HG02571 (cell line): Measurements from ENCODE around the gene ING4.

ENCODE experiments used
- ATAC-seq: cut with Tn5 transposase; IDR thresholded peaks from one replicate; pipeline ENCODE4 v1.9.1; 2021; ENCODE audit warnings: mild to moderate bottlenecking, moderate library complexity; ENCODE audit not compliant: unreplicated experiment

ING4 gene

DNA sequence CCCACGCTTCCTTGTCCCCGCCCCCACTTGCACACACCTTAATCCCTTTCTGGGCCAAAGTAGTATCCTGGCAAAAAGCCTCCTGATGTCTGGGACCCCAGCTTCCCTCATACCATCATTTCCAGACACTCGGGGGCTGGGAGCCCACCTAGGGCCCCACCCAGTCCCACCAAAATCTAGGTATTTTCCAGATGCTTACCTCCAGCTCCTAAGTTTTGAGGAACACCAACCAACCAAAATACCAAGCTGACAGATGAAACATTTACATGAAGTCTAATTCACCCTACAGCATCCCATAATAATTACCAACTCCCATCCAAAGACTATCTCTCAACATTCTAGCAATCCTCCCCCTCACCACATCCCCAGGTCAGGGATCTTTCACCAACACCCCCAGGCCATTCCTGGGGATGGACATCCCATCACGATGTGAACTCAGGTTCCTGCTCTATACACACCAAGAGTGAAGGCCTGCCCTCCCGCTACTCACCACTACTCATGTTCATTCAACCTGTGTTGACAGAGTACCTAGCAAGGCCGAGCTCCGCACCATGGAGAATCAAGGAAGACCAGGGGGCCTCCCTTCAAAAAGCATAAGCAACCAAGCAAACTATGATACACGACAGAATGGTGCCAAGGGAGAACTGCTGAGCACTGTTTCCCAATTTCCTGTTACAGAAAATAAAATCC, 54.2 kb downstream of the ING4 start:
- no peak for ATAC-seq

DNA sequence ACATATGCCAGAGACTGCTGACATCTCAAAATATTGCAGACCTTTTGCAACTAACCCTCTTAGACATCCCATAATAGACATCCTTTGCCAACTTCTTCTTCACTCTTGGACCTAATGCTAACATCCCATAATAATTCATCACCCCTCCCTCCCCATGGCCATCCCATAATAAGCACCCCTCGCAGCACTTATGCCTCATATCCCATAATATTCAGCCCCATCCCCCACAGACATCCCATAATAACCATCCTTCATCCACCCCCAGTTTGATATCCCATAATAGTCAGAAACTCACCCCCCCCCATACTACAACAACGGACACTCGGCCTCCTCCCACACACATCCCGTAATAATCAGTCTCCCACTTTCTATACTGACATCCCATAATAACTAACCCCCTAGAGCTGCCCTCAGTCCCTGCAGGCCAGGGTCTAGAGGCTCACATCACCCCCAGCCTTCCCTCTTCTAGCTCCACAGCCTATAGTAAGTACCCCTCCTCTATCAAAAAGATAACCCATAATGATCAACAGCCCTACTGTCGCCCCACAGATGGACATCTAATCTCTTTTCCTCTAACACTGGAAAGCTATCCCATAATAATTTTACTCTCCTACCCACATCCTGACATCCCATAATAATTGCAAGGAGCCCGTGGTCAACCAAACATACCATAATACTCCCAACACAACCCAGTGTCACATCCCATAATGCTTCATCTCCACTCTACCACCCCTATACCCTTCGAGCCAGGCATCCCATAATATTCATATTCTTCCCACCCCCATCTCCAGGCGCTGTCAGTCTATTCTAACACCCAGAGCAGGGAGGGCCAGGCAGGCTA, 54.9 kb downstream of the ING4 start:
- ATAC-seq: no peak

DNA sequence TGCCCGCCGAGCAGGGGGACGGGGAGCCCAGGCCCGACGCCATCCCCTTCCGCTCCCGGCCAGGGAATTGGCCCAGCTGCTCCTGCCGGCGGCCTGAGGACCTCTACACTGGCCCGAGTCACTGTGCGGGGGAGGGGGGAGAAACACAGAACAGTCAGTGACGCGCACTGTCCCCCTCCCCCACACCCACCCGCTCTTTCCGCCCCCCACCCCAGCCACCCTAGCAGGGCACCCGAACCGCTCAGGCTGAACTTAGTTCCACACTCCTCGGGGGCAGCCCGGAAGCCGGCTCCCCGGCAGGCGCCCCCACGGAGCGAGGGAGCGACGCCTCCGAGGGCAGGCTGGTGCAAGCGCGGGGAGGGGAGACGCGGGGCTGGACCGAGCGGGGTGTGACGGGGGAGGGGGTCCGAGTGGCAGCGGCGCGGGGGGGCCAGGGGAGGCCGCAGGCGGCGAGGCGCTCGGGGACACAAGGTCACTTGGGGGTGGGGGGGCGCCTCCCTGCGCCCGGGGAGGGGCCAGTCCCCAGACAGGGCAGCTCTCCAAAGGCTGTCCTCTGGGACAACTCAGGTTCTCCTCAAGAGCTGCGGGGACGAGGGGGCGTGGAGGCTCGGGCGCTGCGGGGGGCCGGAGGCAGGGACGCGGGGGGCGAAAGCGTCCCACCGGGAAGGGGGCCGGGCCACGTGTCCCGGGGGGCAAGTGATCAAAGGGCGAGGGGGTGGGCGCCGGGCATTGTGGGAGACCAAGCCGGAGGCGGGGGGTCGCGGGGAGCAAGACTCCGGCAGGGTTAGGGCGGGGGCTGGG, 56.4 kb downstream of the ING4 start:
- ATAC-seq: no peak

- no peak for ATAC-seq
These were observed 57.2 kb downstream of the ING4 start for GRCh38 chr12:6605421-6606330.

- ATAC-seq: no peak
These were observed 58.5 kb downstream of the ING4 start for GRCh38 chr12:6604259-6605029.

DNA sequence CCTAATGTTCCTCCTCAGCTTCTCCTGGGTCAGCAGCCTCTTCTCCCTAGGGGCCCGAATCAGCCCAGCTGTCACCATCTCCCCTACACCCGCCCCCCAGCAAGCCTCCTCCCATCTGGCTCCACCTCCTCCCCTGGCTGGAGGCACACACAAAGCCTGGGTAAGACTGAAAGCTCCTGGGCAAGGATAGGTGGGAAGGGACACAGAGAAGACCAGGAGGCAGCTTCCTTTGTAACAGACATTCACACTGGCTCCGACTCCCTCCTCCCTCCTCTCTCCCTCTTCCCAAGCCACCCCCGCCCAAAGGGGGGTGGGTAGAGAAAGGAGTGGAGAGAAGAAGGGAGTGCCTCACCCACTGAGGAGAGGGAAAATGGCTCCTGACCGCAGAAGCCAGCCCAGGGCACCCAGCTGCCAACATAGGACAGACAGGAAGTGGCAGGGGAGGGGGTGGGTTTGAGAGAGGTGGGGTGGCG, 59.8 kb downstream of the ING4 start:
- ATAC-seq: no peak

DNA sequence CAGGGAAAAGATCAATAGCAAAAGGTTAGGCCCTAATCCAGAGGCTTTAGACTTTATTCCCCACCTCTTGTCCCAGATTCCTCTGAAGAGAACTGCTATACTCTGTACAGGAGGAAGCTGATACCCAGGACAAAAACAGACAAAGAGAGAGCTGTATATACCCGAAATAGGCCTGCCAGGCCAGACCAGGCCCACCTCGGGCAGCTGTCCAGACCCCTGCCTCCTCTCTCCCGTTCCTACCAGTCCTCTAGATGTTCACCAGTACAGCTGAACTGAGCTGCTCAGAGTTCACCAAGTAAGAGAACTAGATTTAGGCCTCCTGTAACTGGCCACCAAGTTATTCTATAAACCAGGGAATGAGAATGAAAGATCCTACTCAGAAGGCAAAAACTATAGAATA, 60.4 kb downstream of the ING4 start:
- ATAC-seq: no peak
